Superior temporal gyrus (tissue), 1 donor: ENCODE measurements around the gene CADM4.
A peak's percentile ranks its signal among the peaks of the same experiment; 100 is the strongest.

ENCODE experiments used
- DNase-seq: peaks from one replicate; pipeline ENCODE4 v3.0.0-alpha.2; 2016; ENCODE audit errors: extremely low spot score

Gene CADM4

GRCh38 chr19:43634506-43634871, 5.2 kb downstream of the CADM4 start:
- peak; percentile 64 for DNase-seq

- peak; percentile 40 for DNase-seq
Measured at GRCh38 chr19:43634068-43634467, 5.6 kb downstream of the CADM4 start.

- no peak for DNase-seq
Measured at GRCh38 chr19:43633520-43633919, 6.1 kb downstream of the CADM4 start.

DNA sequence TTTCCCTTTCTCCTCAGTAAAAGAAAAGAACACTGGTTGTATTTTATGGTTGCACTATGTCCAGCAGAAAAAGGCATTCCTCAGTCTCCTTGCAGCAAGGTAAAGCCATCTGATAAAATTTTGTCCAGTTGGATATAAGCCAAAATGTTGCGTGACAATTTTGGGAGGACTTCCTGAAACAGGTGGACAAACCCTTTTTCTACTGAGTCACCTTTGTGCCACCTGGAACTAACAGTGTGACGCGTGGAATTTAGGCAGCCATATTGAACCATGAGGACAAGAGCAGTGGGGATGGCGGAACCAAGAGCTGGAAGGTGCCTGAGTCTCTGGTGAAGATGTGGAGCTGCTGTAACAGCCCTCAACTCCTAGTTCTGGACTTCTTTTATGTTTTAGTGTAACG, 8.2 kb downstream of the CADM4 start:
- DNase-seq: no peak

- no peak for DNase-seq
Measured at GRCh38 chr19:43628646-43629326, 10.9 kb downstream of the CADM4 start.

- no peak for DNase-seq
Measured at GRCh38 chr19:43626838-43627237, 12.8 kb downstream of the CADM4 start.

GRCh38 chr19:43625918-43626579, 13.6 kb downstream of the CADM4 start:
- no peak for DNase-seq

- no peak for DNase-seq
Measured at GRCh38 chr19:43624933-43625332, 14.7 kb downstream of the CADM4 start.

GRCh38 chr19:43623889-43624670, 15.6 kb downstream of the CADM4 start:
- DNase-seq: no peak

GRCh38 chr19:43622956-43623355, 16.7 kb downstream of the CADM4 start:
- no peak for DNase-seq

GRCh38 chr19:43622070-43622469, 17.6 kb downstream of the CADM4 start:
- DNase-seq: no peak

GRCh38 chr19:43620061-43621001, 19.3 kb downstream of the CADM4 start:
- no peak for DNase-seq

- peak; percentile 95 for DNase-seq
Measured at GRCh38 chr19:43619262-43620060, 20.2 kb downstream of the CADM4 start, which contains the start of gene ZNF428. Gene ZNF428 (minus strand): TSS chr19:43619629. CDS start chr19:43614304, 5,325 bp downstream.

DNA sequence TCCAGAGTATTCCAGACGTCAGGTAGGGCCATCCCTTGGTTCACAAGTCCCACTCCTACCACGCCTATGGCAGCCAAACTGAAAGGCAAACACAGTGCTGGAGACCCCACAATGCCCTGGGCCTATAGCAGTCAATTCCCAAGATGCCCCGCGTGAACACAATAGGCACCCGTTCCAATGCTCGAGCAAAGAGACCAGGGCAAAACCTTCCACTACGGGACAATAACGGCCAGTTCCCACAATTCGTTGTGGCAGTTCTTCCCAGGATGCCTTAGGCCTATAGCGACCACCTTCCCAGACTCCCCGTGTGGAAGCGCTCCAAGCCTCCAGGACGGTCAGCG, 20.8 kb downstream of the CADM4 start:
- no peak for DNase-seq

DNA sequence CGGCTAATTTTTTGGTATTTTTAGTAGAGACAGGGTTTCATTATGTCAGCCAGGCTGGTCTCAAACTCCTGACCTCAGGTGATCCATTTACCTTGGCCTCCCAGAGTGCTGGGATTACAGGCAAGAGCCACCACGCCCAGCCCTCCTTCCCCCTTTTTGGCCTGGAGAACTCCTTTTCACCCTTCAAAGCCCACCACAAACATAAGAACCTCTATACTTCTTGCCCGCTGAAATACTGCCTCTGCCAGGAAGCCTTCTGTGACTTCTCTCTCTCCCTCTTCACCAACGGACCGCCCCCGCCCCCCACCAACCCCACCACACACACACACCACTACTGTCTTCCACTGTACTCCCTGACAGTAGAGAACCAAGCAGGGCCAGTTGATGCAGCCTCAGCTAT, 22.7 kb downstream of the CADM4 start:
- DNase-seq: no peak

GRCh38 chr19:43616306-43616705, 23.3 kb downstream of the CADM4 start:
- no peak for DNase-seq

- DNase-seq: no peak
Measured at GRCh38 chr19:43612374-43612773, 27.3 kb downstream of the CADM4 start.

DNA sequence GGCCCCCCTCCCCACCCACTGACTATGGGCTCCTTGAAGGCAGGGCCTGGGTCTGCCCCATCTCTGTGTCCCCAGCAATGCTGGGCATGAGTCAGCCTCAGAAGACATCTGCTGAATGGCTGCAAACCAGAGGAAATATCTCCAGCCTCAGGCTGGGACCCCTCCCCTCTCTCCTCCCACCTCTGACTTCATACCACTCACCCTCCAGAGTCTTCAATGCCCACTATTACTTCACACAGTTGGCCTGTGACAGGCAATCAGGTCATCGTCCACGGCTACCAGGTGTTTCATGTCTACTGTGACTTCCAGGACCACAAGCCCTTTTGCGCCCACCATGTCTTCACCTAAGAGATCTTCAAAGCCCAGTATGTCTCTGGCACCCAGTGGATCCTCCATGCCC, 27.9 kb downstream of the CADM4 start, which contains the start of gene SRRM5:
TSS of gene SRRM5 (plus strand) at position 301 of the 400 bp plus-strand sequence. CDS start at position 335, 34 bp downstream.
- no peak for DNase-seq

DNA sequence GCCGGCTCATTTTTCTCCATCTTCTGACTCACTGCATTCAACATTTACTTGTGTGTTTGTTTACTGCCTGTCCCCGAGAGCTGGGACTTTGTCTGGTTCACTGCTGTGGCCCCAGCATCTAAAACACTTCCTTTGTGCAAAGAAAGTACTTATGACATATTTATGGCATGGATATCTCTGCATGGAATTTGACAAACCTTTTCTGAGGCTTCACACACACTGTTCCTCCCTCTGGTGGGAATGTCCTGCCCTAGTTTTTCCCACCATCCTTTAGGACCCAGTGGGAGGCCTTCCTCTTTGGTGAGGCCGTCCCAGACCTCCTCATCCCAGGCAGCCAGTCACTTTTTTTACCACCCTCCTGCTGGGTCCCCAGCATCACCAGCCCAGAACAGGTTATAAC, 29.2 kb downstream of the CADM4 start:
- DNase-seq: no peak

- no peak for DNase-seq
Measured at GRCh38 chr19:43609872-43610271, 29.8 kb downstream of the CADM4 start.
